ENCODE results near the gene LRP1B.
"Not testable (repeated sequence)": the region's sequence is repeated elsewhere in the genome, so short reads cannot be mapped to it uniquely, and the experiment has no call there.

LRP1B gene

GRCh38 chr2:140417504-140417903, 1713.3 kb downstream of the LRP1B start:
- no peaks in the 10 kb centered on the region for H3K27me3 ChIP-seq
- no peaks in the 10 kb centered on the region for H3K9me3 ChIP-seq
- H3K36me3 ChIP-seq: no peaks in the 10 kb centered on the region
- H3K4me1 ChIP-seq (ENCODE audit: control insufficient read depth in 1 of 2, insufficient read depth in 1 of 2, low read depth in 1 of 2, low read length in 1 of 2): no peaks in the 10 kb centered on the region
- H3K4me3 ChIP-seq (ENCODE audit: low read depth in 1 of 2, low read length in 1 of 2): no peak overlapping the region
- TF ChIP-seq CTCF (IDR thresholded peaks at IDR 0.05): no peak
- no peak overlapping the region for H3K27ac ChIP-seq

- TF ChIP-seq CTCF (IDR thresholded peaks at IDR 0.05): no peak
- Histone ChIP-seq H3K9me3 (no peaks in the 10 kb centered on the region), H3K27ac (no peak overlapping the region), H3K36me3 (no peaks in the 10 kb centered on the region), H3K27me3 (no peaks in the 10 kb centered on the region), H3K4me1 (ENCODE audit: control insufficient read depth in 1 of 2, insufficient read depth in 1 of 2, low read depth in 1 of 2, low read length in 1 of 2) (no peaks in the 10 kb centered on the region), H3K4me3 (ENCODE audit: low read depth in 1 of 2, low read length in 1 of 2) (no peak overlapping the region)
These were observed 1714.2 kb downstream of the LRP1B start for GRCh38 chr2:140416577-140416976.

GRCh38 chr2:140415035-140415434, 1715.8 kb downstream of the LRP1B start:
- not testable (repeated sequence) for H3K27ac ChIP-seq, H3K9me3 ChIP-seq, H3K36me3 ChIP-seq

GRCh38 chr2:140410695-140411094, 1720.1 kb downstream of the LRP1B start:
- Histone ChIP-seq H3K36me3 (no peaks in the 10 kb centered on the region), H3K4me1 (ENCODE audit: control insufficient read depth in 1 of 2, insufficient read depth in 1 of 2, low read depth in 1 of 2, low read length in 1 of 2) (no peaks in the 10 kb centered on the region), H3K27me3 (no peaks in the 10 kb centered on the region), H3K9me3 (no peaks in the 10 kb centered on the region), H3K4me3 (ENCODE audit: low read depth in 1 of 2, low read length in 1 of 2) (no peak overlapping the region), H3K27ac (no peak overlapping the region)
- no peak for TF ChIP-seq CTCF (IDR thresholded peaks at IDR 0.05)

More at GRCh38 chr2:140415035-140415434, 1715.8 kb downstream of the LRP1B start:
- not testable (repeated sequence) for H3K4me1 ChIP-seq (ENCODE audit: control insufficient read depth in 1 of 2, insufficient read depth in 1 of 2, low read depth in 1 of 2, low read length in 1 of 2); H3K4me3 ChIP-seq (ENCODE audit: low read depth in 1 of 2, low read length in 1 of 2); H3K27me3 ChIP-seq

GRCh38 chr2:140401056-140401455, 1729.8 kb downstream of the LRP1B start:
- Histone ChIP-seq H3K9me3 (no peaks in the 10 kb centered on the region), H3K4me1 (ENCODE audit: control insufficient read depth in 1 of 2, insufficient read depth in 1 of 2, low read depth in 1 of 2, low read length in 1 of 2) (no peaks in the 10 kb centered on the region), H3K36me3 (no peaks in the 10 kb centered on the region), H3K27ac (no peak overlapping the region), H3K27me3 (no peaks in the 10 kb centered on the region), H3K4me3 (ENCODE audit: low read depth in 1 of 2, low read length in 1 of 2) (no peak overlapping the region)
- no peak for TF ChIP-seq CTCF (IDR thresholded peaks at IDR 0.05)

GRCh38 chr2:140392824-140393223, 1738.0 kb downstream of the LRP1B start:
- no peak for TF ChIP-seq CTCF (IDR thresholded peaks at IDR 0.05)
- Histone ChIP-seq H3K4me1 (ENCODE audit: control insufficient read depth in 1 of 2, insufficient read depth in 1 of 2, low read depth in 1 of 2, low read length in 1 of 2) (no peaks in the 10 kb centered on the region), H3K36me3 (no peaks in the 10 kb centered on the region), H3K9me3 (no peaks in the 10 kb centered on the region), H3K27me3 (no peaks in the 10 kb centered on the region), H3K4me3 (ENCODE audit: low read depth in 1 of 2, low read length in 1 of 2) (no peak overlapping the region), H3K27ac (no peak overlapping the region)

Measured in neutrophil (primary cell).